Lower lobe of right lung (tissue), 2 donors: ENCODE measurements around the gene ASCL1. TPM values are rescaled to one million over a fixed set of nuclear protein-coding genes. Genes with fewer than 3 reads are reported as not detected.

Experiments used
- ATAC-seq, 2 donors: fragments of 200-7000 bp; cut with Tn5 transposase; one replicate each; pipeline ENCODE4 v1.9.1; 2020 to 2022; ENCODE audit warnings: mild to moderate bottlenecking in 2 of 2, moderate library complexity in 2 of 2
- DNase-seq: peaks from one replicate; pipeline ENCODE4 v3.0.0-alpha.2; 2020
- H3K27ac ChIP-seq: fragments of 200-600 bp; one replicate; pipeline ENCODE4 v1.8.0; 2022
- H3K27me3 ChIP-seq: fragments of 200-600 bp; one replicate; pipeline ENCODE4 v1.8.0; 2022; ENCODE audit warnings: low read depth
- H3K36me3 ChIP-seq: fragments of 200-600 bp; one replicate; pipeline ENCODE4 v1.8.0; 2022; ENCODE audit warnings: mild to moderate bottlenecking
- H3K4me1 ChIP-seq: fragments of 200-600 bp; one replicate; pipeline ENCODE4 v1.8.0; 2022
- H3K4me3 ChIP-seq: fragments of 200-600 bp; one replicate; pipeline ENCODE4 v1.8.0; 2022; ENCODE audit warnings: mild to moderate bottlenecking
- H3K9me3 ChIP-seq: fragments of 200-600 bp; one replicate; pipeline ENCODE4 v1.8.0; 2022
- CTCF ChIP-seq: fragments of 200-600 bp; IDR thresholded peaks from one replicate; pipeline ENCODE4 v1.8.0; 2022; ENCODE audit warnings: antibody characterized with exemption, mild to moderate bottlenecking
- intact Hi-C: fragments of 100-400 bp; cut with DNase I; formaldehyde crosslinking; loops from one replicate; pipeline ENCODE4 v1.11.0; 2022
- long read RNA-seq: library from polyadenylated mRNA; unstranded; transcript quantifications from one replicate; pipeline ENCODE4 v2.0.0, GENCODE V29; 2021
- total RNA-seq: library from RNA; stranded (reverse); fragmentation: NEBNext Ultra II Directional; extraction: Animal tissue kit (Norgen Biotek cat#: 25700); gene quantifications from one replicate; pipeline ENCODE4 v1.2.1, GENCODE V29; 2021
- donor health status: DM: no; HTN: yes; CAD: no; lungs with severe emphysema.

ASCL1 gene
- 0.15 TPM for total RNA-seq
- long read RNA-seq, partial matches to known transcripts: 0 of 1 reads
- long read RNA-seq, other reads (novel, unspliced or antisense): 0 of 1 reads

GRCh38 chr12:102957339-102958050, at the start of gene ASCL1:
ASCL1 (plus strand) TSS chr12:102957674; CDS start chr12:102958245, 571 bp downstream.
- DNase-seq (no peak), ATAC-seq (no peak)
- H3K9me3 ChIP-seq: no peaks in the 10 kb centered on the region
- TF ChIP-seq CTCF: no peak
- no peak within 1 kb of the TSS for H3K27ac ChIP-seq
- no peaks in the 10 kb centered on the region for H3K36me3 ChIP-seq
- peaks cover 12% of the 10 kb centered on the region for H3K4me1 ChIP-seq
- H3K4me3 ChIP-seq: peak within 1 kb of the TSS; percentile 44
- intact Hi-C loops: no loop called here
- peaks cover 87% of the 10 kb centered on the region for H3K27me3 ChIP-seq

DNA sequence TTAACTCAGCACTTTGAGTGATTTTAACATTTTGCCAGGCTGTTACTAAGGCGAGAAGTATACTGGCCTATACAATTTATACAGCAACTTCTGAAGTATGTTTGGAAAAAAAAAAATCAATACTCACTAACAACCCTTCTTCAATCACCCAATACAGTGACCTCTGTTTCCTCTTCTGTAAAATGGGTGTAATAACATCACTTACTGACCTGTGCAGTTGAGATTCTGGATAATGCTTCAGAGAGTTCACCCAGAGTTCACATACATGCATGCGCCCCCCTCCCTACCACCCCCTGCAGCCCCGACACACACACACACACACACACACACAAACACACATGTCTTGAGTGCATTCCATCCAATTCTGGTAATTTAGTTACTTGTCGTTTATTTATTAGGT, 49.6 kb upstream of the ASCL1 start:
- H3K9me3 ChIP-seq: no peaks in the 10 kb centered on the region
- no peak overlapping the region for H3K4me3 ChIP-seq
- ATAC-seq (no peak), DNase-seq (no peak)
- no peak overlapping the region for H3K27ac ChIP-seq
- H3K27me3 ChIP-seq: no peaks in the 10 kb centered on the region
- H3K36me3 ChIP-seq: no peaks in the 10 kb centered on the region
- TF ChIP-seq CTCF: no peak
- no peaks in the 10 kb centered on the region for H3K4me1 ChIP-seq
- intact Hi-C loops: no loop called here

GRCh38 chr12:102910137-102910536, 47.3 kb upstream of the ASCL1 start:
- H3K36me3 ChIP-seq: no peaks in the 10 kb centered on the region
- no peaks in the 10 kb centered on the region for H3K27me3 ChIP-seq
- no peak overlapping the region for H3K4me3 ChIP-seq
- H3K27ac ChIP-seq: no peak overlapping the region
- intact Hi-C loops: no loop called here
- no peaks in the 10 kb centered on the region for H3K9me3 ChIP-seq
- TF ChIP-seq CTCF: no peak
- DNase-seq: no peak
- ATAC-seq: no peak
- no peaks in the 10 kb centered on the region for H3K4me1 ChIP-seq

- intact Hi-C loops: no loop called here
- no peaks in the 10 kb centered on the region for H3K9me3 ChIP-seq
- no peak for DNase-seq
- ATAC-seq: no peak
- H3K36me3 ChIP-seq: no peaks in the 10 kb centered on the region
- H3K4me3 ChIP-seq: no peak overlapping the region
- no peaks in the 10 kb centered on the region for H3K27me3 ChIP-seq
- H3K4me1 ChIP-seq: no peaks in the 10 kb centered on the region
- no peak overlapping the region for H3K27ac ChIP-seq
- TF ChIP-seq CTCF: no peak
Measured at GRCh38 chr12:102910792-102911191, 46.7 kb upstream of the ASCL1 start.

GRCh38 chr12:102911320-102911719, 46.2 kb upstream of the ASCL1 start:
- intact Hi-C loops: no loop called here
- no peak for ATAC-seq
- Histone ChIP-seq H3K36me3 (no peaks in the 10 kb centered on the region), H3K4me1 (no peaks in the 10 kb centered on the region), H3K27ac (no peak overlapping the region), H3K4me3 (no peak overlapping the region), H3K9me3 (no peaks in the 10 kb centered on the region), H3K27me3 (no peaks in the 10 kb centered on the region)
- no peak for DNase-seq
- no peak for TF ChIP-seq CTCF
